GM23338 (cell line): ENCODE results near the gene FRMD4A. TPM values are rescaled to one million over a fixed set of nuclear protein-coding genes. Genes with fewer than 3 reads are reported as not detected.

Source experiments
- ATAC-seq: fragments of 200-7000 bp; cut with Tn5 transposase; 3 replicates; pipeline ENCODE4 v1.9.1; 2020
- DNase-seq: peaks from one replicate; pipeline ENCODE4 v3.0.0-alpha.2; 2015; ENCODE audit warnings: low spot score
- H2AFZ ChIP-seq: fragments of 200-600 bp; sonication (generic); 2 replicates; pipeline ENCODE4 v1.8.0; 2016; ENCODE audit warnings: antibody characterized with exemption, mild to moderate bottlenecking, moderate library complexity
- H3F3A ChIP-seq: fragments of 200-600 bp; sonication (generic); replicated peaks from 2 replicates; pipeline ENCODE4 v1.8.0; 2017; ENCODE audit warnings: antibody characterized with exemption, mixed run types, low read depth
- H3K27ac ChIP-seq: fragments of 200-600 bp; sonication (generic); 2 replicates; pipeline ENCODE4 v1.6.1; 2016; ENCODE audit warnings: low read depth
- H3K27me3 ChIP-seq: fragments of 200-600 bp; sonication (generic); 2 replicates; pipeline ENCODE4 v1.8.0; 2016; ENCODE audit warnings: mild to moderate bottlenecking, mixed run types, moderate library complexity; ENCODE audit not compliant: insufficient read depth
- H3K36me3 ChIP-seq: fragments of 200-600 bp; sonication (generic); 2 replicates; pipeline ENCODE4 v1.8.0; 2016; ENCODE audit warnings: mild to moderate bottlenecking; ENCODE audit not compliant: insufficient read depth
- H3K4me1 ChIP-seq: fragments of 200-600 bp; sonication (generic); 2 replicates; pipeline ENCODE4 v1.8.0; 2016; ENCODE audit warnings: mild to moderate bottlenecking, moderate library complexity; ENCODE audit not compliant: insufficient read depth
- H3K4me2 ChIP-seq: fragments of 200-600 bp; sonication (generic); 2 replicates; pipeline ENCODE4 v1.7.1; 2017; ENCODE audit warnings: mixed run types
- H3K4me3 ChIP-seq: fragments of 200-600 bp; sonication (generic); 2 replicates; pipeline ENCODE4 v1.6.1; 2016; ENCODE audit warnings: mixed run types
- H3K79me2 ChIP-seq: fragments of 200-600 bp; sonication (generic); replicated peaks from 2 replicates; pipeline ENCODE4 v1.8.0; 2017; ENCODE audit warnings: mild to moderate bottlenecking; ENCODE audit not compliant: insufficient read depth
- H3K9me2 ChIP-seq: fragments of 200-600 bp; sonication (generic); 2 replicates; pipeline ENCODE4 v1.8.0; 2017; ENCODE audit not compliant: insufficient read depth
- H4K20me1 ChIP-seq: fragments of 200-600 bp; sonication (generic); replicated peaks from 2 replicates; pipeline ENCODE4 v1.8.0; 2017; ENCODE audit warnings: mild to moderate bottlenecking; ENCODE audit not compliant: insufficient read depth
- H3K27ac Mint-ChIP-seq: 2 replicates; pipeline ENCODE4 v1.8.0; 2020; ENCODE audit warnings: inconsistent platforms, mild to moderate bottlenecking, moderate library complexity, mixed read lengths
- H3K27me3 Mint-ChIP-seq: 3 replicates; pipeline ENCODE4 v1.8.0; 2022; ENCODE audit warnings: low read depth, mild to moderate bottlenecking, moderate library complexity, mixed read lengths, inconsistent platforms; ENCODE audit not compliant: insufficient read depth, poor library complexity
- H3K36me3 Mint-ChIP-seq: 3 replicates; pipeline ENCODE4 v1.8.0; 2021; ENCODE audit warnings: low read depth, mild to moderate bottlenecking, inconsistent platforms, moderate library complexity, mixed read lengths
- H3K4me1 Mint-ChIP-seq: 3 replicates; pipeline ENCODE4 v1.8.0; 2020; ENCODE audit warnings: mild to moderate bottlenecking, inconsistent platforms, mixed read lengths
- H3K4me3 Mint-ChIP-seq: 3 replicates; pipeline ENCODE4 v1.8.0; 2021; ENCODE audit warnings: moderate library complexity, mild to moderate bottlenecking, inconsistent platforms, mixed read lengths
- H3K9me3 Mint-ChIP-seq: 3 replicates; pipeline ENCODE4 v1.8.0; 2020; ENCODE audit warnings: moderate library complexity, mild to moderate bottlenecking, inconsistent platforms, mixed read lengths
- CREB1 ChIP-seq: fragments of 250-450 bp; sonication (Bioruptor Pico); IDR thresholded peaks from 2 replicates; pipeline ENCODE4 v1.5.0; 2020; ENCODE audit warnings: low read depth, mild to moderate bottlenecking, moderate library complexity
- CTCF ChIP-seq, 2 experiments: fragments of 200-600 bp in 1 of 2; sonication (generic) in 1 of 2; conservative IDR thresholded peaks; 2 replicates each; pipeline versions ENCODE4 v1.5.1 to v1.6.1; 2016 to 2017; ENCODE audit warnings: antibody characterized with exemption in 2 of 2, low read depth in 2 of 2, mild to moderate bottlenecking in 2 of 2, moderate library complexity in 1 of 2
- EZH2 ChIP-seq: fragments of 200-600 bp; sonication (generic); IDR thresholded peaks from one replicate; pipeline ENCODE4 v1.8.0; 2017; ENCODE audit warnings: antibody characterized with exemption, mild to moderate bottlenecking, low read depth; ENCODE audit not compliant: unreplicated experiment
- JUNB ChIP-seq: IDR thresholded peaks from one replicate; pipeline ENCODE4 v1.6.1; 2016; ENCODE audit warnings: antibody characterized with exemption; ENCODE audit not compliant: unreplicated experiment
- NANOG ChIP-seq: IDR thresholded peaks from 2 replicates; pipeline ENCODE4 v1.6.1; 2016; ENCODE audit warnings: antibody characterized with exemption, borderline replicate concordance
- POLR2AphosphoS5 ChIP-seq: IDR thresholded peaks from 2 replicates; pipeline ENCODE4 v1.6.1; 2016; ENCODE audit warnings: antibody characterized with exemption, low read depth
- STAT1 ChIP-seq: IDR thresholded peaks from one replicate; pipeline ENCODE4 v1.6.1; 2016; ENCODE audit warnings: antibody characterized with exemption; ENCODE audit not compliant: unreplicated experiment
- ZNF114 ChIP-seq: fragments of 250-450 bp; sonication (Bioruptor Pico); IDR thresholded peaks from 2 replicates; pipeline ENCODE4 v1.5.0; 2020; ENCODE audit warnings: mild to moderate bottlenecking, moderate library complexity
- ZNF331 ChIP-seq: fragments of 250-450 bp; sonication (Bioruptor Pico); IDR thresholded peaks from 2 replicates; pipeline ENCODE4 v1.5.0; 2020; ENCODE audit warnings: low read depth, mild to moderate bottlenecking, moderate library complexity
- polyA plus RNA-seq: library from polyadenylated mRNA; unstranded; fragments of >200 nt; fragmentation: Nextera tagmentation; extraction: Ambion mirVana; gene quantifications from 2 replicates; pipeline ENCODE4 v1.2.1, GENCODE V29; 2016
- total RNA-seq: library from RNA; depleted of rRNA; stranded (reverse); fragments of >200 nt; shearing (Covaris generic); gene quantifications from 2 replicates; pipeline ENCODE4 v1.2.3, GENCODE V29; 2014

FRMD4A gene
- total and polyA plus RNA-seq, 2 experiments from 2014 or later: 14.0 to 20.1 TPM

- TF ChIP-seq CREB1: no peak
- no peak for TF ChIP-seq CTCF (conservative IDR thresholded peaks at IDR 0.05; ENCODE audit: low read depth in 2 of 2)
- TF ChIP-seq ZNF331 (CRISPR knock-in tag): no peak
- TF ChIP-seq NANOG: no peak
- TF ChIP-seq JUNB: no peak
- Histone ChIP-seq H3K9me2 (0 out of 2 replicates have a peak, but pooled peaks cover 5% of the 10 kb centered on the region), H3K27me3 (no peaks in the 10 kb centered on the region), H3K36me3 (no peaks in the 10 kb centered on the region), H4K20me1 (no peaks in the 10 kb centered on the region), H3F3A (no peaks in the 10 kb centered on the region), H3K4me3 (no peak overlapping the region), H3K79me2 (no peaks in the 10 kb centered on the region), H3K27ac (no peak overlapping the region), H2AFZ (no peak overlapping the region), H3K4me2 (no peak overlapping the region), H3K4me1 (peaks cover 12% of the 10 kb centered on the region; the same call in 1 of the 2 replicates)
- Mint-ChIP-seq H3K9me3 (peaks cover 4% of the 10 kb centered on the region; the same call in 2 of the 3 replicates), H3K36me3 (peaks cover 4% of the 10 kb centered on the region; the same call in 1 of the 3 replicates), H3K27me3 (peaks cover 3% of the 10 kb centered on the region), H3K27ac (no peak overlapping the region), H3K4me1 (peaks cover 17% of the 10 kb centered on the region), H3K4me3 (no peak overlapping the region)
- ATAC-seq: no peak
- DNase-seq: no peak
These were observed 380.7 kb downstream of the FRMD4A start for GRCh38 chr10:13949844-13950542.

DNA sequence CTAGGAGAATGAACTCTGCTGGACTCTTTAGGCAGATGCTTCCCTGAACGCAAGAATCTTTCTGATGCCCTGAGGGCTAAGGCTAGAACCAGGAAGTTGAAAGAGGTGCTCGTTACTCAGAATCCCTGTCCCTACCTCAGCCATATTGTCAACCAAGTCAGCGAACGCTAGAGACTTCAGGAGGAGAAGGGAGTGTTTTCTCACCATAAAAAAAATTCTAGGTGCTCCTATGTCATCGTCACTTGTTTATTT is 384.6 kb downstream of the FRMD4A start:
- Mint-ChIP-seq H3K36me3 (no peaks in the 10 kb centered on the region), H3K9me3 (no peaks in the 10 kb centered on the region), H3K27me3 (peaks cover 5% of the 10 kb centered on the region), H3K4me3 (no peak overlapping the region), H3K4me1 (peaks cover 31% of the 10 kb centered on the region), H3K27ac (no peak overlapping the region)
- Histone ChIP-seq H3K4me1 (peaks cover 18% of the 10 kb centered on the region), H3F3A (no peaks in the 10 kb centered on the region), H3K4me2 (no peak overlapping the region), H3K36me3 (no peaks in the 10 kb centered on the region), H4K20me1 (no peaks in the 10 kb centered on the region), H3K27me3 (no peaks in the 10 kb centered on the region), H3K27ac (no peak overlapping the region), H3K79me2 (no peaks in the 10 kb centered on the region), H2AFZ (no peak overlapping the region), H3K4me3 (no peak overlapping the region), H3K9me2 (no peaks in the 10 kb centered on the region)
- ATAC-seq (no peak), DNase-seq (peak; percentile 24)
- no peak for TF ChIP-seq STAT1
- TF ChIP-seq ZNF331 (CRISPR knock-in tag): no peak
- no peak for TF ChIP-seq CTCF (conservative IDR thresholded peaks at IDR 0.05; ENCODE audit: low read depth in 2 of 2)
- no peak for TF ChIP-seq POLR2AphosphoS5
- TF ChIP-seq ZNF114 (CRISPR knock-in tag): no peak
- TF ChIP-seq EZH2: no peak
